ENCODE data around the gene PLVAP. TPM values are rescaled to one million over a fixed set of nuclear protein-coding genes. Genes with fewer than 3 reads are reported as not detected.

PLVAP gene
- total RNA-seq, 1 donor from 2014 or later: 0.95 TPM

DNA sequence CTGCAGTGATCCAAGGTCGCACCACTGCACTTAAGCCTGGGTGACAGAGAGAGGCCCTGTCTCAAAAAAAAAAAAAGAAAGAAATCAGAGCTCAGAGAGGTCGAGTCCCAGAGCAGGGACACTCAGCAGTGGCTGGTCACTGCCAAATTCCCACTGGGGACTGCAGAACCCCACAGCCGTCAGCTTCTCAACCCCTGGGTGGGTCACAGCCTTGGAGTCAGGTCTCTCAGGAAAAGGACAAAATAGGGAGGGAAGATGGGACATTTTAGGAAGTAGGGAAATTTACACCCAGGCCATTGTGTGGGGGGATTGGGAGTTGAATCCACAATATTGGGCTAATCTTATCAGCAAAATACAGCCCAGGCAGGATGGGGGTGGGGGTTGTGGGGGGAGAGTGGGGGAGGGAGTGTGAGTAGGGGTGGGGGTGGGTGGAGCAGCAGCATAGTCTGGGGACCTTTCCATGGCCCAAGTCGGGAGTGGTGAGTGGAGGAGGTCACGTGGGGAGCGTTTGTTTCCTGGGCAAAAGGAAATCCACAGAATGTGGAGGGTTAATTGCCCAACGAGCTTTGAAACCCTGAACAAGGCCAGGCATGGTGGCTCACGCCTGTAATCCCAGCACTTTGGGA, 21.9 kb upstream of the PLVAP start:
- Histone ChIP-seq H3K4me1 (ENCODE audit: insufficient read depth, low read length) (no peaks in the 10 kb centered on the region), H3K79me2 (ENCODE audit: insufficient read depth, low read length) (no peaks in the 10 kb centered on the region), H3K9me3 (ENCODE audit: insufficient read depth, low read depth, low read length) (no peaks in the 10 kb centered on the region), H3K4me2 (ENCODE audit: low read length) (no peak overlapping the region), H2AFZ (ENCODE audit: low read depth, low read length) (no peak overlapping the region), H3K4me3 (ENCODE audit: insufficient read depth, low read depth, low read length) (no peak overlapping the region), H3K9ac (ENCODE audit: low read length) (no peak overlapping the region), H4K20me1 (ENCODE audit: insufficient read depth, low read length) (no peaks in the 10 kb centered on the region), H3K36me3 (ENCODE audit: insufficient read depth, low read length) (no peaks in the 10 kb centered on the region), H3K27me3 (ENCODE audit: insufficient read depth, low read length) (peaks cover 3% of the 10 kb centered on the region), H3K27ac (ENCODE audit: low read depth, low read length) (no peak overlapping the region)
- Mint-ChIP-seq H3K4me3 (ENCODE audit: unreplicated experiment) (no peak overlapping the region), H3K27me3 (ENCODE audit: low read depth, unreplicated experiment) (no peaks in the 10 kb centered on the region), H3K36me3 (ENCODE audit: low read depth, unreplicated experiment) (peaks cover 10% of the 10 kb centered on the region), H3K9me3 (ENCODE audit: unreplicated experiment) (no peaks in the 10 kb centered on the region), H3K27ac (ENCODE audit: unreplicated experiment) (no peak overlapping the region), H3K4me1 (ENCODE audit: low read depth, unreplicated experiment) (peaks cover 7% of the 10 kb centered on the region)
- TF ChIP-seq, protein P1, sequence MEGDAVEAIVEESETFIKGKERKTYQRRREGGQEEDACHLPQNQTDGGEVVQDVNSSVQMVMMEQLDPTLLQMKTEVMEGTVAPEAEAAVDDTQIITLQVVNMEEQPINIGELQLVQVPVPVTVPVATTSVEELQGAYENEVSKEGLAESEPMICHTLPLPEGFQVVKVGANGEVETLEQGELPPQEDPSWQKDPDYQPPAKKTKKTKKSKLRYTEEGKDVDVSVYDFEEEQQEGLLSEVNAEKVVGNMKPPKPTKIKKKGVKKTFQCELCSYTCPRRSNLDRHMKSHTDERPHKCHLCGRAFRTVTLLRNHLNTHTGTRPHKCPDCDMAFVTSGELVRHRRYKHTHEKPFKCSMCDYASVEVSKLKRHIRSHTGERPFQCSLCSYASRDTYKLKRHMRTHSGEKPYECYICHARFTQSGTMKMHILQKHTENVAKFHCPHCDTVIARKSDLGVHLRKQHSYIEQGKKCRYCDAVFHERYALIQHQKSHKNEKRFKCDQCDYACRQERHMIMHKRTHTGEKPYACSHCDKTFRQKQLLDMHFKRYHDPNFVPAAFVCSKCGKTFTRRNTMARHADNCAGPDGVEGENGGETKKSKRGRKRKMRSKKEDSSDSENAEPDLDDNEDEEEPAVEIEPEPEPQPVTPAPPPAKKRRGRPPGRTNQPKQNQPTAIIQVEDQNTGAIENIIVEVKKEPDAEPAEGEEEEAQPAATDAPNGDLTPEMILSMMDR (IDR thresholded peaks at IDR 0.05; ENCODE audit: insufficient read depth, low read depth, low read length): no peak
- TF ChIP-seq EZH2 (IDR thresholded peaks at IDR 0.05; ENCODE audit: insufficient read depth, low read length): no peak
- FAIRE-seq (no peak), DNase-seq (ENCODE audit: low read depth) (no peak)

GRCh38 chr19:17394891-17395415, 17.8 kb upstream of the PLVAP start:
- Histone ChIP-seq H3K9ac (ENCODE audit: low read length) (no peak overlapping the region), H3K4me2 (ENCODE audit: low read length) (no peak overlapping the region), H3K9me3 (ENCODE audit: insufficient read depth, low read depth, low read length) (no peaks in the 10 kb centered on the region), H2AFZ (ENCODE audit: low read depth, low read length) (no peak overlapping the region), H3K4me3 (ENCODE audit: insufficient read depth, low read depth, low read length) (no peak overlapping the region), H3K79me2 (ENCODE audit: insufficient read depth, low read length) (no peaks in the 10 kb centered on the region), H3K36me3 (ENCODE audit: insufficient read depth, low read length) (no peaks in the 10 kb centered on the region), H3K27ac (ENCODE audit: low read depth, low read length) (no peak overlapping the region), H4K20me1 (ENCODE audit: insufficient read depth, low read length) (no peaks in the 10 kb centered on the region), H3K4me1 (ENCODE audit: insufficient read depth, low read length) (peaks cover 4% of the 10 kb centered on the region), H3K27me3 (ENCODE audit: insufficient read depth, low read length) (peaks cover 4% of the 10 kb centered on the region)
- DNase-seq (ENCODE audit: low read depth): peak; percentile 29
- Mint-ChIP-seq H3K27me3 (ENCODE audit: low read depth, unreplicated experiment) (no peaks in the 10 kb centered on the region), H3K9me3 (ENCODE audit: unreplicated experiment) (no peaks in the 10 kb centered on the region), H3K4me3 (ENCODE audit: unreplicated experiment) (no peak overlapping the region), H3K36me3 (ENCODE audit: low read depth, unreplicated experiment) (peaks cover 3% of the 10 kb centered on the region), H3K4me1 (ENCODE audit: low read depth, unreplicated experiment) (peaks cover 4% of the 10 kb centered on the region), H3K27ac (ENCODE audit: unreplicated experiment) (no peak overlapping the region)
- no peak for FAIRE-seq
- TF ChIP-seq EZH2 (IDR thresholded peaks at IDR 0.05; ENCODE audit: insufficient read depth, low read length): no peak
- TF ChIP-seq, protein P1 (IDR thresholded peaks at IDR 0.05; ENCODE audit: insufficient read depth, low read depth, low read length): peak; percentile 27

GRCh38 chr19:17393914-17394313, 16.8 kb upstream of the PLVAP start, which contains the start of gene CCDC194:
CCDC194 (minus strand) TSS chr19:17394196; CDS start chr19:17394158, 38 bp downstream.
- no peak within 1 kb of the TSS for H3K27ac ChIP-seq (ENCODE audit: low read depth, low read length)
- peaks cover 4% of the 10 kb centered on the region for H3K4me1 ChIP-seq (ENCODE audit: insufficient read depth, low read length)
- no peak for DNase-seq (ENCODE audit: low read depth)
- peaks cover 3% of the 10 kb centered on the region for H3K36me3 Mint-ChIP-seq (ENCODE audit: low read depth, unreplicated experiment)
- peak within 1 kb of the TSS; percentile 27 for H3K4me3 Mint-ChIP-seq (ENCODE audit: unreplicated experiment)
- H3K9me3 ChIP-seq (ENCODE audit: insufficient read depth, low read depth, low read length): peaks cover 3% of the 10 kb centered on the region
- peak within 1 kb of the TSS; percentile 66 for H3K27ac Mint-ChIP-seq (ENCODE audit: unreplicated experiment)
- FAIRE-seq: no peak
- H3K27me3 ChIP-seq (ENCODE audit: insufficient read depth, low read length): peaks cover 5% of the 10 kb centered on the region
- H3K4me3 ChIP-seq (ENCODE audit: insufficient read depth, low read depth, low read length): no peak within 1 kb of the TSS
- no peak within 1 kb of the TSS for H2AFZ ChIP-seq (ENCODE audit: low read depth, low read length)
- TF ChIP-seq, protein P1 (IDR thresholded peaks at IDR 0.05; ENCODE audit: insufficient read depth, low read depth, low read length): no peak
- peak; percentile 66 for TF ChIP-seq EZH2 (IDR thresholded peaks at IDR 0.05; ENCODE audit: insufficient read depth, low read length)
- no peak within 1 kb of the TSS for H3K9ac ChIP-seq (ENCODE audit: low read length)
- H3K4me2 ChIP-seq (ENCODE audit: low read length): no peak within 1 kb of the TSS
- H4K20me1 ChIP-seq (ENCODE audit: insufficient read depth, low read length): no peaks in the 10 kb centered on the region
- H3K36me3 ChIP-seq (ENCODE audit: insufficient read depth, low read length): no peaks in the 10 kb centered on the region
- no peaks in the 10 kb centered on the region for H3K9me3 Mint-ChIP-seq (ENCODE audit: unreplicated experiment)
- no peaks in the 10 kb centered on the region for H3K79me2 ChIP-seq (ENCODE audit: insufficient read depth, low read length)
- no peaks in the 10 kb centered on the region for H3K27me3 Mint-ChIP-seq (ENCODE audit: low read depth, unreplicated experiment)
- peaks cover 4% of the 10 kb centered on the region for H3K4me1 Mint-ChIP-seq (ENCODE audit: low read depth, unreplicated experiment)
